ENCODE measurements around the gene ASRGL1. TPM values are rescaled to one million over a fixed set of nuclear protein-coding genes. Genes with fewer than 3 reads are reported as not detected.

Gene ASRGL1
- total and polyA plus RNA-seq, 12 donors = 1.3 to 9.1 (median 3.1) TPM

DNA sequence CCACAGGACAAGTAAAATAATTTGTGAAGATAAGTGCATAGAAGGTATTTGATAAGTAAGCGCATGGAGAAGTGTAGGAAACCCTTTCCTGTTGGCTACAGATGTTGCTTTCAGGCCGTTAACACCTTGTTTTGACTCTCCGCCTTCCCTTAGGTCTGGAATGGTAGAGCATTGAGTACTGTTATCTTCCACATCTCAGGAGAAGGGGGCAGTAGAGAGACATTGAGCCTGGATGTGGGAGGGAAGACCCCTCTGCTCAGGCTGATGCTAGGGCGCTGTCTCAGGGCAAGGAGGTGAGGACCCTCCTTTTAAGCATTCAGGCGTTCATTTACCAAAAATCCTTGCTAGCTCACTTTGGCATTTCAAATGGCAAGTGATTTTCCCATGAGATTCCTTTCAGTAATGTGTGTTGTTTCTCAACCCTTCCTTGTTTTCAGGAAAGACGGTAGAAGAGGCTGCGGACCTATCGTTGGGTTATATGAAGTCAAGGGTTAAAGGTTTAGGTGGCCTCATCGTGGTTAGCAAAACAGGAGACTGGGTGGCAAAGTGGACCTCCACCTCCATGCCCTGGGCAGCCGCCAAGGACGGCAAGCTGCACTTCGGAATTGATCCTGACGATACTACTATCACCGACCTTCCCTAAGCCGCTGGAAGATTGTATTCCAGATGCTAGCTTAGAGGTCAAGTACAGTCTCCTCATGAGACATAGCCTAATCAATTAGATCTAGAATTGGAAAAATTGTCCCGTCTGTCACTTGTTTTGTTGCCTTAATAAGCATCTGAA, 54.6 kb downstream of the ASRGL1 start:
- intact Hi-C loops (cut with DNase I) = loop anchor here in 9 of 10 donors (5.0 to 10.0 kb wide), 6 partner anchors 40 to 473 kb away; partner anchors contain the start of gene AHNAK (in 2 of the 9)
- TF ChIP-seq, protein P1, sequence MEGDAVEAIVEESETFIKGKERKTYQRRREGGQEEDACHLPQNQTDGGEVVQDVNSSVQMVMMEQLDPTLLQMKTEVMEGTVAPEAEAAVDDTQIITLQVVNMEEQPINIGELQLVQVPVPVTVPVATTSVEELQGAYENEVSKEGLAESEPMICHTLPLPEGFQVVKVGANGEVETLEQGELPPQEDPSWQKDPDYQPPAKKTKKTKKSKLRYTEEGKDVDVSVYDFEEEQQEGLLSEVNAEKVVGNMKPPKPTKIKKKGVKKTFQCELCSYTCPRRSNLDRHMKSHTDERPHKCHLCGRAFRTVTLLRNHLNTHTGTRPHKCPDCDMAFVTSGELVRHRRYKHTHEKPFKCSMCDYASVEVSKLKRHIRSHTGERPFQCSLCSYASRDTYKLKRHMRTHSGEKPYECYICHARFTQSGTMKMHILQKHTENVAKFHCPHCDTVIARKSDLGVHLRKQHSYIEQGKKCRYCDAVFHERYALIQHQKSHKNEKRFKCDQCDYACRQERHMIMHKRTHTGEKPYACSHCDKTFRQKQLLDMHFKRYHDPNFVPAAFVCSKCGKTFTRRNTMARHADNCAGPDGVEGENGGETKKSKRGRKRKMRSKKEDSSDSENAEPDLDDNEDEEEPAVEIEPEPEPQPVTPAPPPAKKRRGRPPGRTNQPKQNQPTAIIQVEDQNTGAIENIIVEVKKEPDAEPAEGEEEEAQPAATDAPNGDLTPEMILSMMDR (IDR thresholded peaks at IDR 0.05) = no peak
- H3K4me1 ChIP-seq = peaks cover 5 to 23% (median 13%) of the 10 kb centered on the region in 9 donors
- H3K27ac ChIP-seq = no peak overlapping the region
- H3K36me3 ChIP-seq = peaks cover 0 to 9% (median 0%) of the 10 kb centered on the region in 9 donors
- 84 to 85% methylated on average over 16 of the region's 16 CpGs for WGBS, 2 donors
- DNase-seq (no peak), ATAC-seq (no peak)
- no peaks in the 10 kb centered on the region for H3K27me3 ChIP-seq
- no peaks in the 10 kb centered on the region for H3K9me3 ChIP-seq
- no peak overlapping the region for H3K4me3 ChIP-seq

DNA sequence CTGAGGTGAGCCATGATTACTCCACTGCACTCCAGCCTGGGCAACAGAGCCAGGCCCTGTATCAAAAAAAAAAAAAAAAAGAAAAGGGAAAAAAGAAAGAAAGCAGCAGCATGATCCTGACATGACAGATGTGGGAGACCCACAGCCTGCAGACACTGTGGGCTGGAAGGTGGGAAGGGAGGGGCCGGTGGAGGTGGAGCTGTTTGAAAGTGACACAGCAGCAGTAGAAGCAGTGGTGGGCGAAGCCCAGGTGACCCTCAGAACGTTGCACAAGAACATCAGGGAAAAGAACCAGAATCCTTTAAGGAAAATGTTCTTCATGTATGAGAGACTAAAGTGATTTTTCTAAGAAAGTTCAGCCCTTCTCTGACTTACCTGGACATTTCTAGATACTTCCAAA, 55.3 kb downstream of the ASRGL1 start:
- intact Hi-C loops (cut with DNase I) = loop anchor here in 9 of 10 donors (5.0 to 10.0 kb wide), 6 partner anchors 40 to 472 kb away; partner anchors contain the start of gene AHNAK (in 2 of the 9)
- no peak for ATAC-seq
- Histone ChIP-seq H3K36me3 (peaks cover 0 to 9% (median 0%) of the 10 kb centered on the region in 9 donors), H3K27ac (no peak overlapping the region), H3K9me3 (no peaks in the 10 kb centered on the region), H3K27me3 (no peaks in the 10 kb centered on the region), H3K4me1 (peaks cover 5 to 29% (median 15%) of the 10 kb centered on the region in 9 donors), H3K4me3 (no peak overlapping the region)
- TF ChIP-seq, protein P1 (IDR thresholded peaks at IDR 0.05) = no peak
- WGBS, 2 donors = 67 to 76% methylated on average over 3 of the region's 3 CpGs
- DNase-seq = no peak

DNA sequence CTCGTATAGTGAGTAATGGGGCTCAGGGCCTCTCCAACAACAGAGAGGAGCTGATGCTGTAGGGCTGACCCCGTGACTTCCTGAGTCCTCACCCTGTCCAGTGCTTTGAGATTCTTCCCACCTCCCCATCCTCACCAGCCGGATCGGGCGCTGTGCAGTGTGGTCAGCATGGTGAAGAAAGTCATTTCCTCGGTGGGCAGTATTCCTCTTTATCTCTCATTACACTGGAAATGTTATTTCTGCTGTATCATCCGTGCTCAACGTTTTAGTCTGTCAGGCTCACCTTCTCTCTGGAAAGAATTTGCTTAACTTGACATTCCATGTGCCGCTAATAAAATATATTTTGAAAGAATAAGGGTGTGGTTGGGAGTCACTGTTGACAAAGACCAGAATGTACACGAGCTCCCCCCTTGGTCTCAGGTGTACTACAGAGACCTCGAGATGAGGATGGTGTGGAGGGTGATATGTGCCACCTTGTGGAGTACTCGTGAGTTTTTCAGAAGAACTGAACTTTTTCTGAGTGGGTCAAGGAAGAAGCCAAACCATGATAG, 55.9 kb downstream of the ASRGL1 start:
- ATAC-seq (no peak), DNase-seq (no peak)
- Histone ChIP-seq H3K9me3 (no peaks in the 10 kb centered on the region), H3K4me3 (no peak overlapping the region), H3K27me3 (no peaks in the 10 kb centered on the region), H3K27ac (no peak overlapping the region), H3K4me1 (peaks cover 9 to 36% (median 21%) of the 10 kb centered on the region in 9 donors), H3K36me3 (peaks cover 0 to 9% (median 0%) of the 10 kb centered on the region in 9 donors)
- 62 to 66% methylated on average over 12 of the region's 12 CpGs for WGBS, 2 donors
- TF ChIP-seq, protein P1 (IDR thresholded peaks at IDR 0.05) = no peak
- intact Hi-C loops (cut with DNase I) = loop anchor here in 9 of 10 donors (5.0 to 10.0 kb wide), 6 partner anchors 39 to 472 kb away; partner anchors contain the start of gene AHNAK (in 2 of the 9)

DNA sequence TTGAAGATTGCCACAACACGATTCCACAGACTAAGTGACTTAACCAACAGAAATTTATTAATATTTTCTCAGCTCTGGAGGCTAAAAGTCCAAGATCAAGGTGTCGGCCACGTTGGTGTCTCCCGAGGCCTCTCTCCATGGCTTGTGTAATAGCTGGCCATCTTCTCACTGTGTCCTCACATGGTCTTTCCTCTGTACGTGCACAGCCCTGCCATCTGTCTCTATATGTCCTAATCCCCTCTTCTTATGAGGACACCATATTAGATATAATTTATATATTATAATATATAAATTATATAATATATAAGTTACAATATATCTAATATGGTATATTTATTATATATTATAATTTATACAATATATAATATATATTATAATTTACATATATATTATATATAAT, 56.5 kb downstream of the ASRGL1 start:
- TF ChIP-seq, protein P1 (IDR thresholded peaks at IDR 0.05) = no peak
- Histone ChIP-seq H3K27me3 (no peaks in the 10 kb centered on the region), H3K27ac (no peak overlapping the region), H3K4me3 (no peak overlapping the region), H3K36me3 (peaks cover 0 to 9% (median 0%) of the 10 kb centered on the region in 9 donors), H3K4me1 (peaks cover 10 to 42% (median 27%) of the 10 kb centered on the region in 9 donors), H3K9me3 (no peaks in the 10 kb centered on the region)
- WGBS, 2 donors = 70 to 80% methylated on average over 5 of the region's 5 CpGs
- no peak for DNase-seq
- intact Hi-C loops (cut with DNase I) = loop anchor here in 9 of 10 donors (2.0 to 10.0 kb wide), 9 partner anchors 31 to 471 kb away; partner anchors contain the start of gene AHNAK (in 2 of the 9)
- ATAC-seq = no peak

Measured in heart right ventricle (tissue), 16 donors.